H1 (cell line): ENCODE results near the gene KIF13A. TPM values are rescaled to one million over a fixed set of nuclear protein-coding genes. Genes with fewer than 3 reads are reported as not detected.

Source experiments
- CTCF ChIA-PET: fragments of 300-600 bp; sonication (Branson Sonifier 250); formaldehyde crosslinking; loops from one replicate; lab custom pipeline; 2021; ENCODE audit not compliant: partially characterized antibody; lab: Charles Lee
- POLR2A ChIA-PET: fragments of 300-600 bp; sonication (Branson Sonifier 250); formaldehyde crosslinking; loops from one replicate; lab custom pipeline; 2021; ENCODE audit warnings: inconsistent platforms; ENCODE audit not compliant: partially characterized antibody; lab: Charles Lee
- DNase-seq, 2 experiments: peaks; one replicate each; pipeline versions ENCODE4 v3.0.0 to v3.0.0-alpha.2; 2010 to 2022; ENCODE audit warnings: low spot score in 2 of 2, low read depth in 1 of 2, mixed read lengths in 1 of 2
- FAIRE-seq: peaks from 2 replicates; lab custom pipeline; 2011; peaks lifted over from hg19 to GRCh38; lab: Jason Lieb, UNC
- H2AFZ ChIP-seq: 2 replicates; pipeline ENCODE4 v1.8.1; 2012; ENCODE audit warnings: low read length, inconsistent platforms
- H2AK5ac ChIP-seq: 2 replicates; pipeline ENCODE4 v1.6.1; 2013; ENCODE audit warnings: low read depth, low read length
- H2BK120ac ChIP-seq: replicated peaks from 2 replicates; pipeline ENCODE3; 2013; ENCODE audit warnings: low read depth, low read length, inconsistent platforms
- H2BK12ac ChIP-seq: 2 replicates; pipeline ENCODE4 v1.6.1; 2013; ENCODE audit warnings: low read depth, low read length
- H2BK15ac ChIP-seq: 2 replicates; pipeline ENCODE4 v1.6.1; 2013; ENCODE audit warnings: low read length
- H2BK20ac ChIP-seq: 2 replicates; pipeline ENCODE4 v1.6.1; 2013; ENCODE audit warnings: low read length
- H2BK5ac ChIP-seq: 2 replicates; pipeline ENCODE4 v1.6.1; 2013; ENCODE audit warnings: low read depth, low read length
- H3K14ac ChIP-seq: 2 replicates; pipeline ENCODE4 v1.6.1; 2013; ENCODE audit warnings: inconsistent platforms; ENCODE audit not compliant: insufficient read length
- H3K18ac ChIP-seq: 2 replicates; pipeline ENCODE4 v1.6.1; 2013; ENCODE audit warnings: low read length; ENCODE audit errors: extremely low read depth
- H3K23ac ChIP-seq: 2 replicates; pipeline ENCODE4 v1.6.1; 2013; ENCODE audit warnings: inconsistent platforms; ENCODE audit not compliant: insufficient read length
- H3K23me2 ChIP-seq: 2 replicates; pipeline ENCODE4 v1.6.1; 2013; ENCODE audit warnings: low read depth, low read length
- H3K27ac ChIP-seq: 2 replicates; pipeline ENCODE4 v1.6.1; 2011; ENCODE audit warnings: low read depth, low read length, inconsistent platforms
- H3K27me3 ChIP-seq, 4 experiments: replicated peaks in 1 of 4; 1 replicate in 1 of 4; 2 replicates in 3 of 4; pipeline versions ENCODE4 v1.6.1 to v1.8.1; 2011 to 2013; ENCODE audit warnings: low read length in 3 of 4, mild to moderate bottlenecking in 3 of 4, inconsistent platforms in 2 of 4, mixed read lengths in 2 of 4, moderate library complexity in 1 of 4; ENCODE audit not compliant: control insufficient read depth in 3 of 4, insufficient read depth in 3 of 4; ENCODE audit errors: extremely low read depth in 1 of 4
- H3K36me3 ChIP-seq, 4 experiments: 2 replicates each; pipeline versions ENCODE4 v1.6.1 to v1.8.1; 2011 to 2013; ENCODE audit warnings: mild to moderate bottlenecking in 4 of 4, low read length in 3 of 4, moderate library complexity in 2 of 4, control low read depth in 1 of 4, inconsistent platforms in 1 of 4; ENCODE audit not compliant: insufficient read depth in 4 of 4, control insufficient read depth in 2 of 4
- H3K4ac ChIP-seq: replicated peaks from 2 replicates; pipeline ENCODE3; 2013; ENCODE audit warnings: low read length, low read depth, mixed read lengths, inconsistent platforms; ENCODE audit not compliant: insufficient read length
- H3K4me1 ChIP-seq, 4 experiments: replicated peaks in 1 of 4; 1 replicate in 1 of 4; 2 replicates in 3 of 4; pipeline versions ENCODE4 v1.6.1 to v1.8.1; 2011 to 2013; ENCODE audit warnings: low read length in 3 of 4, inconsistent platforms in 2 of 4, mixed read lengths in 1 of 4; ENCODE audit not compliant: insufficient read depth in 4 of 4, control insufficient read depth in 3 of 4
- H3K4me2 ChIP-seq, 2 experiments: 2 replicates each; pipeline versions ENCODE4 v1.6.1 to v1.8.1; 2011 to 2013; ENCODE audit warnings: low read depth in 2 of 2, low read length in 2 of 2, control low read depth in 1 of 2, inconsistent platforms in 1 of 2, mild to moderate bottlenecking in 1 of 2; ENCODE audit not compliant: insufficient read depth in 1 of 2
- H3K4me3 ChIP-seq, 4 experiments: fragments of 200-600, 300-600 bp in 1 of 4; sonication (generic), shearing (Covaris generic), sonication (Bioruptor Twin) in 1 of 4; 2 replicates each; pipeline versions ENCODE4 v1.5.1 to v1.8.1; 2011 to 2016; ENCODE audit warnings: low read length in 4 of 4, low read depth in 3 of 4, control low read depth in 2 of 4, inconsistent platforms in 2 of 4, mild to moderate bottlenecking in 2 of 4, mixed read lengths in 1 of 4, moderate library complexity in 1 of 4; ENCODE audit not compliant: insufficient read depth in 2 of 4; ENCODE audit errors: extremely low read depth in 1 of 4
- H3K56ac ChIP-seq: replicated peaks from 2 replicates; pipeline ENCODE3; 2013; ENCODE audit warnings: low read depth, mild to moderate bottlenecking, mixed read lengths, low read length, inconsistent platforms; ENCODE audit not compliant: insufficient read length
- H3K79me1 ChIP-seq: 2 replicates; pipeline ENCODE4 v1.6.1; 2013; ENCODE audit warnings: low read depth, low read length, control low read depth
- H3K79me2 ChIP-seq, 2 experiments: 2 replicates each; pipeline versions ENCODE4 v1.6.1 to v1.8.1; 2012 to 2013; ENCODE audit warnings: low read length in 2 of 2, mild to moderate bottlenecking in 2 of 2, inconsistent platforms in 1 of 2; ENCODE audit not compliant: insufficient read depth in 2 of 2, control insufficient read depth in 1 of 2
- H3K9ac ChIP-seq, 4 experiments: replicated peaks in 1 of 4; 1 replicate in 1 of 4; 2 replicates in 3 of 4; pipeline versions ENCODE4 v1.6.1 to v1.8.1; 2011 to 2013; ENCODE audit warnings: low read depth in 3 of 4, low read length in 3 of 4, control low read depth in 2 of 4, mild to moderate bottlenecking in 2 of 4, moderate library complexity in 2 of 4, inconsistent platforms in 1 of 4; ENCODE audit errors: extremely low read depth in 1 of 4
- H3K9me3 ChIP-seq, 2 experiments: 2 replicates each; pipeline versions ENCODE4 v1.6.1 to v1.8.1; 2012 to 2013; ENCODE audit warnings: mild to moderate bottlenecking in 2 of 2, moderate library complexity in 2 of 2, control low read depth in 1 of 2, inconsistent platforms in 1 of 2, low read depth in 1 of 2, low read length in 1 of 2, mixed read lengths in 1 of 2; ENCODE audit not compliant: insufficient read depth in 2 of 2
- H4K20me1 ChIP-seq, 2 experiments: replicated peaks in 1 of 2; 2 replicates each; pipeline versions ENCODE3 to v1.8.1; 2011 to 2013; ENCODE audit warnings: inconsistent platforms in 2 of 2, low read length in 2 of 2, mild to moderate bottlenecking in 1 of 2; ENCODE audit not compliant: insufficient read depth in 2 of 2, control insufficient read depth in 1 of 2
- H4K5ac ChIP-seq: 2 replicates; pipeline ENCODE4 v1.6.1; 2013; ENCODE audit warnings: low read length, low read depth, mixed read lengths, inconsistent platforms; ENCODE audit not compliant: insufficient read length
- H4K8ac ChIP-seq: 2 replicates; pipeline ENCODE4 v1.8.0; 2013; ENCODE audit warnings: mild to moderate bottlenecking, moderate library complexity, low read length, inconsistent platforms; ENCODE audit not compliant: insufficient read depth; ENCODE audit errors: extremely low read depth
- H4K91ac ChIP-seq: replicated peaks from 2 replicates; pipeline ENCODE3; 2013; ENCODE audit warnings: low read length, mixed read lengths, inconsistent platforms; ENCODE audit not compliant: insufficient read length
- POLR2A ChIP-seq, 2 experiments: IDR thresholded peaks; 1 replicate in 1 of 2; 2 replicates in 1 of 2; pipeline ENCODE4 v1.6.1; 2011; ENCODE audit warnings: low read depth in 2 of 2, low read length in 2 of 2, mild to moderate bottlenecking in 2 of 2; ENCODE audit errors: control extremely low read depth in 1 of 2
- WGBS, 2 experiments: shearing (Covaris generic) in 1 of 2; methylation state at CpG; one replicate each; pipeline versions ENCODE4 v1.1.6 to v1.1.7; 2013 to 2015; ENCODE audit warnings: low lambda C conversion rate in 2 of 2, mixed read lengths in 2 of 2, inconsistent platforms in 1 of 2, low coverage in 1 of 2, missing lambda C conversion rate in 1 of 2; ENCODE audit not compliant: insufficient replicate concordance in 2 of 2, insufficient coverage in 1 of 2, insufficient read length in 1 of 2; ENCODE audit errors: extremely low coverage in 1 of 2, missing lambda C conversion rate in 1 of 2; 5-methylcytosine and 5-hydroxymethylcytosine counted together
- polyA plus RNA-seq, 7 experiments: library from polyadenylated mRNA; depleted of rRNA in 3 of 7; stranded (reverse) in 5 of 7; unstranded in 2 of 7; fragments of >200 nt in 5 of 7; fragments of 200-250 nt in 2 of 7; gene quantifications; 1 replicate in 5 of 7; 2 replicates in 1 of 7; 4 replicates in 1 of 7; pipeline versions ENCODE4 v1.2.1 to v1.2.3, GENCODE V29; 2011 to 2013; ENCODE audit warnings: missing spikeins in 2 of 7, mixed read lengths in 2 of 7
- total RNA-seq: library from RNA; stranded (reverse); fragmentation: NEBNext Ultra II Directional; extraction: Animal tissue kit (Norgen Biotek cat#: 25700); gene quantifications from 2 replicates; pipeline ENCODE4 v1.2.1, GENCODE V29; 2021
- TF ChIP-seq, protein P1 (sequence below), 3 experiments: IDR thresholded peaks; 1 replicate in 2 of 3; 2 replicates in 1 of 3; pipeline versions ENCODE4 v1.5.1 to v1.6.1; 2011; ENCODE audit warnings: low read length in 3 of 3, mild to moderate bottlenecking in 3 of 3, inconsistent platforms in 2 of 3, low read depth in 1 of 3, moderate library complexity in 1 of 3; ENCODE audit not compliant: insufficient read depth in 1 of 3; ENCODE audit errors: control extremely low read depth in 1 of 3

The KIF13A gene
- total and polyA plus RNA-seq, 2 of the 8 experiments (the other 6 are each of a cell fraction or from before 2014, with no cell fraction given): 14.7 to 40.8 TPM

GRCh38 chr6:17923401-17923863 lies 64.0 kb downstream of the KIF13A start:
- H4K91ac ChIP-seq: no peak overlapping the region
- H2BK5ac ChIP-seq: no peak overlapping the region
- H3K23ac ChIP-seq: no peak overlapping the region
- H3K27ac ChIP-seq: no peak overlapping the region
- H3K23me2 ChIP-seq: no peaks in the 10 kb centered on the region
- no peaks in the 10 kb centered on the region for H3K9me3 ChIP-seq
- no peak overlapping the region for H2BK20ac ChIP-seq
- H3K4ac ChIP-seq: no peak overlapping the region
- no peak overlapping the region for H3K4me2 ChIP-seq
- no peaks in the 10 kb centered on the region for H3K36me3 ChIP-seq
- H3K27me3 ChIP-seq: no peaks in the 10 kb centered on the region
- H2AK5ac ChIP-seq: no peak overlapping the region
- FAIRE-seq: no peak
- ChIA-PET CTCF (interaction anchor here (1.1 kb wide), 1 partner anchor 15 kb away, joined by 3 read pairs; no protein-coding TSS in a partner anchor), POLR2A (no interaction called here)
- WGBS, 2 experiments: 89% methylated on average over 4 of the region's 4 CpGs; no CpG with 5 or more reads in 1 of the 2 experiments
- H2BK120ac ChIP-seq: no peak overlapping the region
- no peak overlapping the region for H3K14ac ChIP-seq
- no peak overlapping the region for H4K5ac ChIP-seq
- H3K56ac ChIP-seq: no peak overlapping the region
- H4K20me1 ChIP-seq: no peaks in the 10 kb centered on the region
- H3K79me2 ChIP-seq: peaks cover 0 to 74% of the 10 kb centered on the region in 2 experiments; a peak in 2 of 4 replicates
- H4K8ac ChIP-seq: no peak overlapping the region
- DNase-seq: no peak
- H3K79me1 ChIP-seq: peaks cover 6% of the 10 kb centered on the region
- no peak overlapping the region for H2BK15ac ChIP-seq
- H3K18ac ChIP-seq: no peak overlapping the region
- H3K4me1 ChIP-seq: peaks cover 0 to 10% (median 4%) of the 10 kb centered on the region in 4 experiments; a peak in 3 of 7 replicates
- H2BK12ac ChIP-seq: no peak overlapping the region
- H3K4me3 ChIP-seq: no peak overlapping the region
- no peak overlapping the region for H3K9ac ChIP-seq
- no peak overlapping the region for H2AFZ ChIP-seq
- TF ChIP-seq, protein P1, sequence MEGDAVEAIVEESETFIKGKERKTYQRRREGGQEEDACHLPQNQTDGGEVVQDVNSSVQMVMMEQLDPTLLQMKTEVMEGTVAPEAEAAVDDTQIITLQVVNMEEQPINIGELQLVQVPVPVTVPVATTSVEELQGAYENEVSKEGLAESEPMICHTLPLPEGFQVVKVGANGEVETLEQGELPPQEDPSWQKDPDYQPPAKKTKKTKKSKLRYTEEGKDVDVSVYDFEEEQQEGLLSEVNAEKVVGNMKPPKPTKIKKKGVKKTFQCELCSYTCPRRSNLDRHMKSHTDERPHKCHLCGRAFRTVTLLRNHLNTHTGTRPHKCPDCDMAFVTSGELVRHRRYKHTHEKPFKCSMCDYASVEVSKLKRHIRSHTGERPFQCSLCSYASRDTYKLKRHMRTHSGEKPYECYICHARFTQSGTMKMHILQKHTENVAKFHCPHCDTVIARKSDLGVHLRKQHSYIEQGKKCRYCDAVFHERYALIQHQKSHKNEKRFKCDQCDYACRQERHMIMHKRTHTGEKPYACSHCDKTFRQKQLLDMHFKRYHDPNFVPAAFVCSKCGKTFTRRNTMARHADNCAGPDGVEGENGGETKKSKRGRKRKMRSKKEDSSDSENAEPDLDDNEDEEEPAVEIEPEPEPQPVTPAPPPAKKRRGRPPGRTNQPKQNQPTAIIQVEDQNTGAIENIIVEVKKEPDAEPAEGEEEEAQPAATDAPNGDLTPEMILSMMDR (IDR thresholded peaks at IDR 0.05; ENCODE audit: control extremely low read depth in 1 of 3, insufficient read depth in 1 of 3, low read depth in 1 of 3, low read length in 3 of 3): no peak
- no peak for TF ChIP-seq POLR2A (IDR thresholded peaks at IDR 0.05; ENCODE audit: control extremely low read depth in 1 of 2, low read depth in 2 of 2, low read length in 2 of 2)
